GM13977 (cell line): ENCODE data around the gene CADM2.
"Not testable (repeated sequence)": the region's sequence is repeated elsewhere in the genome, so short reads cannot be mapped to it uniquely, and the experiment has no call there.

ENCODE experiments used
- DNase-seq: peaks from one replicate; pipeline ENCODE4 v3.0.0; 2012; ENCODE audit warnings: low spot score
- in situ Hi-C: fragments of 300-500 bp; cut with MboI; formaldehyde crosslinking; loops from one replicate; pipeline ENCODE4 v1.12.0; 2022; ENCODE audit warnings: low sequenced_read_pairs, low pct_unique_long_range_greater_than_20kb, mixed read lengths, inconsistent platforms; ENCODE audit not compliant: unreplicated experiment
- TF ChIP-seq, protein P1 (sequence below): IDR thresholded peaks from 2 replicates; pipeline ENCODE4 v1.5.1; 2012; ENCODE audit warnings: mild to moderate bottlenecking, control low read depth; ENCODE audit not compliant: insufficient read depth; ENCODE audit errors: extremely low read depth, missing control alignments

CADM2 gene

DNA sequence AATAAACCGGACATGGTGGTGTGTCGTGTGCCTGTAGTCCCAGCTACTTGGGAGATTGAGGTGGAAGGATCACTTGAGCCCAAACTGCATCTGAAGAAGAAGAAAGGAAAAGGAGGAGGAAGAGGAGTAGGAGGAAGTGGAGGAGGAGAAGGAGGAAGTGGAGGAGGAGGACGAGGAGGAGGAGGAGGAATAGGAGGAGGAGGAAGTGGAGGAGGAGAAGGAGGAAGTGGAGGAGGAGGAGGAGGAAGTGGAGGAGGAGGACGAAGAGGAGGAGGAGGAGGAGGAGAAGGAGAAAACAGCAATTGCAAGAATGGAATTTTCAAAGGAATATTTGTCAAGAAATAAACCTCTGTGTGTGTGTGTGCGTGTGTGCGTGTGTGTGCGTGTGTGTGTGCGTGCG, 528.6 kb downstream of the CADM2 start:
- in situ Hi-C loops = no loop called here
- DNase-seq = no peak
- TF ChIP-seq, protein P1, sequence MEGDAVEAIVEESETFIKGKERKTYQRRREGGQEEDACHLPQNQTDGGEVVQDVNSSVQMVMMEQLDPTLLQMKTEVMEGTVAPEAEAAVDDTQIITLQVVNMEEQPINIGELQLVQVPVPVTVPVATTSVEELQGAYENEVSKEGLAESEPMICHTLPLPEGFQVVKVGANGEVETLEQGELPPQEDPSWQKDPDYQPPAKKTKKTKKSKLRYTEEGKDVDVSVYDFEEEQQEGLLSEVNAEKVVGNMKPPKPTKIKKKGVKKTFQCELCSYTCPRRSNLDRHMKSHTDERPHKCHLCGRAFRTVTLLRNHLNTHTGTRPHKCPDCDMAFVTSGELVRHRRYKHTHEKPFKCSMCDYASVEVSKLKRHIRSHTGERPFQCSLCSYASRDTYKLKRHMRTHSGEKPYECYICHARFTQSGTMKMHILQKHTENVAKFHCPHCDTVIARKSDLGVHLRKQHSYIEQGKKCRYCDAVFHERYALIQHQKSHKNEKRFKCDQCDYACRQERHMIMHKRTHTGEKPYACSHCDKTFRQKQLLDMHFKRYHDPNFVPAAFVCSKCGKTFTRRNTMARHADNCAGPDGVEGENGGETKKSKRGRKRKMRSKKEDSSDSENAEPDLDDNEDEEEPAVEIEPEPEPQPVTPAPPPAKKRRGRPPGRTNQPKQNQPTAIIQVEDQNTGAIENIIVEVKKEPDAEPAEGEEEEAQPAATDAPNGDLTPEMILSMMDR = no peak

DNA sequence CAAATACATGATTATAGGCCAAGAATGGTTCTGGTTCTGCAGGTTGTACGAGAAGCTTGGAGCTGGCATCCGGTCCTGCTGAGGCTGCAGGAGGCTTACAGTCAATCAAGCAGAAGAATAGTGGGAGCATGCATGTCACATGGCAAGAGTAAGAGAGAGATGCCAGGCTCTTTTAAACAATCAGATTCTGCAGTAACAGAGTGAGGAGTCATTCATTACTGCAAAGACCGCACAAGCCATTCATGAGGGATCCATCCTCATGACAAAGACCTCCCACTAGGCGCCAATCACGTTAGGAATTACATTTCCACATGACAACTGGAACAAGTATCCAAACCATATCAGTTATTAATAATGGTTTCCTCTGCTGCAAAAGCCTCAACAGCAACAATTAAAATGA, 536.8 kb downstream of the CADM2 start:
- in situ Hi-C loops = no loop called here
- DNase-seq = no peak

DNA sequence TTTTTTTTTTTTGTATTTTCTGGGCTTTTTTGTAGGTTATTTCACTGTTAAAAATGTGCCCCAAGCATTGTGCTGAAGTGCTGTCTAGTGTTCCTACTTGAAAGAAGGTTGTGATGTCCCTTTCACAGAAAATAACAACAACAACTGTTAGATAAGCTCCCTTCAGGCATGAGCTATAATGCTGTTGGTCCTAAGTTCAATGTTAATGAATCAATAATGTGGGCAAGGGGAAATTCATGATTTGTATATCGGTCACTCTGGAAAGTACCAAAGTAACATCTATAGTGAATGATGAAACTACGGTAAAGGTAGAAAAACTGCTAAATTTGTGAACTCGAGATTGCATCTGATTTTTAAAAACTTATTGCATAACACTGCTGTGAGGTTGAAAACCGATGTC, 539.4 kb downstream of the CADM2 start:
- in situ Hi-C loops = no loop called here
- no peak for DNase-seq
- TF ChIP-seq, protein P1 = no peak

More for the DNA sequence above, 536.8 kb downstream of the CADM2 start:
- TF ChIP-seq, protein P1 = no peak

GRCh38 chr3:85502148-85502875, 543.5 kb downstream of the CADM2 start:
- in situ Hi-C loops = no loop called here
- TF ChIP-seq, protein P1 = no peak
- DNase-seq = no peak

DNA sequence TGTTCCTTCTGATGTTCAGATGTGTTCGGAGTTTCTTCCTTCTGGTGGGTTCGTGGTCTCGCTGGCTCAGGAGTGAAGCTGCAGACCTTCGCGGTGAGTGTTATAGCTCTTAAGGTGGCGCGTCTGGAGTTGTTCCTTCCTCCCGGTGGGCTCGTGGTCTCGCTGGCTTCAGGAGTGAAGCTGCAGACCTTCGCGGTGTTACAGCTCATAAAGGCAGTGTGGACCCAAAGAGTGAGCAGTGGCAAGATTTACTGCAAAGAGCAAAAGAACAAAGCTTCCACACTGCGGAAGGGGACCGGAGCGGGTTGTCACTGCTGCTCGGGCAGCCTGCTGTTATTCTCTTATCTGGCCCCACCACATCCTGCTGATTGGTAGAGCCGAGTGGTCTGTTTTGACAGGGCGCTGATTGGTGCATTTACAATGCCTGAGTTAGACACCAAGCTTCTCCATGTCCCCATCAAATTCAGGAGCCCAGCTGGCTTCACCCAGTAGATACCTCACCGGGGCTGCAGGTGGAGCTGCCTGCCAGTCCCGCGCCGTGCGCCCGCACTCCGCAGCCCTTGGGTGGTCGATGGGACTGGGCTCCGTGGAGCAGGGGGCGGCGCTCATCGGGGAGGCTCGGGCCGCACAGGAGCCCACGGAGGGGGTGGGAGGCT, 545.5 kb downstream of the CADM2 start:
- in situ Hi-C loops = not testable (repeated sequence)

DNA sequence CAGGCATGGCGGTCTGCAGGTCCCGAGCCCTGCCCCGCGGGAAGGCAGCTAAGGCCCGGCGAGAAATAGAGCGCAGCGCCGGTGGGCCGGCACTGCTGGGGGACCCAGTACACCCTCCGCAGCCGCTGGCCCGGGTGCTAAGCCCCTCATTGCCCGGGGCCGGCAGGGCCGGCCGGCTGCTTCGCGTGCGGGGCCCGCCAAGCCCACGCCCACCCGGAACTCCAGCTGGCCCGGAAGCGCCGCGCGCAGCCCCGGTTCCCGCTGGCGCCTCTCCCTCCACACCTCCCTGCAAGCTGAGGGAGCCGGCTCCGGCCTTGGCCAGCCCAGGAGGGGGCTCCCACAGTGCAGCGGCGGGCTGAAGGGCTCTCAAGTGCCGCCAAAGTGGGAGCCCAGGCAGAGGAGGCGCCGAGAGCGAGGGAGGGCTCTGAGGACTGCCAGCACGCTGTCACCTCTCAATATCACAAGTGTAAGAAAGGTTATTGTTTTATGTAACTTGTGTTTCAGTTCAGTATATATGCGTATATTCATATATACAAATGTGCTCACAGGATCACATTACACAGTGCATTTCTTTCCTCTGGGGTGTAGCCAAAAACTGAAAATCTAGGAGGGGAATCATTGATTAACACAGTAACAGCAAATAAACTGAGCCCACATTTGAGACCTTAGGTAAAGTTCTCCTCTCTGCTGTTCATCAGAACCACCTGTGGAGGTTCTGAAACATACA, 546.2 kb downstream of the CADM2 start:
- DNase-seq, in situ Hi-C loops: not testable (repeated sequence)

More for the DNA sequence above, 545.5 kb downstream of the CADM2 start:
- not testable (repeated sequence) for DNase-seq

DNA sequence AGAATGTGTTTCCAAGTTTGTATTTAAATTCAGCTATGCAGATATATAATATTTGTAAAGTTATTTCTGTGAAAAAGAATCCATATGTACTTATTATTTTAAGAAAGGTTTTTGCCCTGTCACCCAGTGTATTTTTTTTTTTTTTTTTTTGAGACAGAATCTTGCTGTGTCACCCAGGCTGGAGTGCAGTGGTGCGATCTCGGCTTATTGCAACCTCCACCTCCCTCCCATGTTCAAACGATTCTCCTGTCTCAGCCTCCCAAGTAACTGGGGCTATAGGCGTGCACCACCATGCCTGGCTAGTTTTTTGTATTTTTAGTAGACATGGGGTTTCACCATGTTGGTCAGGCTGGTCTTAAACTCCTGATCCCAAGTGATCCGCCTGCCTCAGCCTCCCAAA, 548.3 kb downstream of the CADM2 start:
- in situ Hi-C loops, DNase-seq: not testable (repeated sequence)

- TF ChIP-seq, protein P1 = no peak
- in situ Hi-C loops = no loop called here
- no peak for DNase-seq
Observed at GRCh38 chr3:85508659-85509058, 549.9 kb downstream of the CADM2 start.
